SK-N-MC (cell line): ENCODE results near the gene ENHO.

ENCODE experiments used
- EZH2 ChIP-seq: fragments of 200-600 bp; sonication (generic); IDR thresholded peaks from one replicate; pipeline ENCODE4 v1.6.1; 2017; ENCODE audit warnings: antibody characterized with exemption
- FOXP2 ChIP-seq: optimal IDR thresholded peaks from 2 replicates; pipeline ENCODE3; 2011; ENCODE audit warnings: mild to moderate bottlenecking, moderate library complexity; ENCODE audit not compliant: insufficient read depth; ENCODE audit errors: extremely low read length, control extremely low read depth
- POLR2AphosphoS5 ChIP-seq: IDR thresholded peaks from 2 replicates; pipeline ENCODE4 v1.6.1; 2012; ENCODE audit warnings: mild to moderate bottlenecking, low read depth, low read length, borderline replicate concordance

DNA sequence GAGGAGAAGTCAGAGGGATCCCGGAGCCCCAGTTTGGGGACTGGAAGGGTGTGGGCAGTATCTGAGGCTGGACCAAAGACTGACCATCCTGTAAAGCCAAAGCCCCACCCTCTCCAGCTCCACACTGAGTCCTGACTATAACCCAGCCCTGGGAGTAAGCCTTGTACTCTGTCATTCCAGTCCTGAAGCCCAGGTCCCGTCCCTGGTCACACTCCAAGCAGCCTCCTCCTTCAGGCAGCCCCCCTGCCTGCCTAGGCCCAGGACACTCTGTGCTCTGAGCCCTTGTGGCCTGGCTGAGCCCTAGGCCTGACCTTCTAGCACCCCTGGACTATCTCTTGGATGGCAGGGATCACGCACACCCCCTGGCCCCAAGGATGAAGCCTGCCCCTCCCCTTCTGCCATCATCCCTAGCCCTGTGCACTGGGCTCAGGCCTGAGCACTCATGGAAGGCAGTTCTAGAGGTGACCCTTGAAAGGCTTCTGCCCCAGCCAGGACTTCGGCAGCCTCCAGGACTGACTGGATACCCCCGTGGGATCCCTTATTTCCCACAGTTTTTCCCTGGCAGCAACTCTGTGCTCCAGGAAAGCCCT, 28.0 kb upstream of the ENHO start:
- TF ChIP-seq FOXP2 (no peak), EZH2 (no peak), POLR2AphosphoS5 (no peak)
